GM18520 (cell line): ENCODE measurements around the gene ACVR1B.
A peak's percentile ranks its signal among the peaks of the same experiment; 100 is the strongest.

Source experiments
- ATAC-seq: cut with Tn5 transposase; IDR thresholded peaks from one replicate; pipeline ENCODE4 v1.9.1; 2021; ENCODE audit not compliant: unreplicated experiment

ACVR1B gene

GRCh38 chr12:52003016-52003550, 51.6 kb downstream of the ACVR1B start:
- no peak for ATAC-seq

DNA sequence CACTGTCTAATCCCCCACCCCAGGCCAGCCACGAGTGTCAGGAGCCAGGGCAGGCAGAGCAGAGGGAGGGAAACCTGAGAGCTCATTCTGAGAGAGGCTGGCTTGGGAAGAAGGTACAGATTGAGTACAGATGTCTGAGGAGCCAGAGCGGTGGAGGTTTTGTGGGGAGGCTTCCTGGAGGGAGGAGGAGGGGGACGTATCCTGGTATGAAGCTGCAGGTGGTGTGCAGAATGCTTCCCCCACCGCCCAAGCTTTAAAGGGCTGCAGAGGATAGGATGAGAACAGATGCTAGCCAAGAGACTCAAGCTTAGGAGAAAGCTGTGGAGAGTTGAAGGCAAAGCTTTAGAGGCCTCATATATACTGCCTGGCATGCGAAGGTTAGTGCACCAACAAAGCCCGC, 52.1 kb downstream of the ACVR1B start:
- no peak for ATAC-seq

- no peak for ATAC-seq
These were observed 52.6 kb downstream of the ACVR1B start for GRCh38 chr12:52004042-52004648.

GRCh38 chr12:52005218-52005902, 53.9 kb downstream of the ACVR1B start:
- ATAC-seq = no peak

DNA sequence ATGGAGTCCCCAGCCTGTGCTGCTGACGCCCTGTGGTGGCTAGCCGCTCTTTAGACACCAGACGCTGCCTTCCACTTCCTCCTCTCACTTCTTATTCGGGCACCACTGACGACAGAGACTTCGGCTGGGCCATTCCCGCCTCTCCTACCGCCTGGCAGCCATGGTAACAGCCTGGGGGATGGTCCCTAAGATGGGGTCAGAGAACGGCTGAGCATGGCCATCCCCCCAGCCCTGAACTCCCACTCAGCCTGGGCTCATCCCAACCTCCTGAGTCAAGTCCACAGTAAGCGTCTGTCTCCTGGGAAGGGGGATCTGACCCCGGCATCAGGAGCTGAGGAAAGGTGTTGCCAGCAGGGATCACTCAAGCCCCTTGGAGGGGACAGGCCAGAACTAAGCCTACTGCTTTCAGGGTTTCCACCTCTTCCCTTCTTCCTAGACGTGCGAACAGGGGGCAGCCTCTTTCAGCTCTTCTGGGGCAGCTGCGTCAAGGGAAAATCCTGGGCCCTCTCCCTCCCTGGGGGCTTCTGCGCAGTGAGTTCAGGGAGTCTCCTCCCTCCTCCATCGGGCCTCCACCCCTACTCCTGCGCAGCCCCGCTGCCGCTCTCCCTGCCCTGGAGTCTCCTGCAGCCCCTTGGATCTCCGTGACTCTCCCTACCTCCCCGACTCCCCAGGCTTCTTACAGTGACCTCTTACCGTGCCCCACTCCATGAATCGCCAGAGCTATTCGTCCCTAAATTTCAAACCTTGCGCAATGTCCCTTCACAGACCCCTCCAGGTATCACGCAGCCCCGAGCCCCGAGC, 54.6 kb downstream of the ACVR1B start:
- peak; percentile 62 for ATAC-seq

DNA sequence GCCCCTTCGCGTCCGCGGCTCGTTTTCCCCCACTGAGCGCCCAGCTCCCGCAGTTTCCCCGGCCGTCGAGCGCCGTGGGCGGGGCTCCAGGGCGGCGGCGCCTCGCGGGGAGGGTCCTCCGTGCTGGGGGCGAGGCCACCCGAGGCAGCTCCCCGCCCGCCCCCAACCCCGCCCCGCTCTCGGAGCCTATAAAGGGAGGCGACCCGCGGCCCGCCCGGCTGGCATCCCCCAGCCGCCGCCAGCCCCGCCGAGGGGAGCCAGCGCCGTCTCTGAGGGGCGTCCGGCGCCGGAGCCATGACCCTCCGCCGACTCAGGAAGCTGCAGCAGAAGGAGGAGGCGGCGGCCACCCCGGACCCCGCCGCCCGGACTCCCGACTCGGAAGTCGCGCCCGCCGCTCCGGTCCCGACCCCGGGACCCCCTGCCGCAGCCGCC, 55.2 kb downstream of the ACVR1B start, which contains the start of gene TAMALIN:
Gene TAMALIN, plus strand, starts transcription at position 221 of the 432 bp plus-strand sequence. Its CDS starts 74 bp downstream, at position 295.
- ATAC-seq = no peak

DNA sequence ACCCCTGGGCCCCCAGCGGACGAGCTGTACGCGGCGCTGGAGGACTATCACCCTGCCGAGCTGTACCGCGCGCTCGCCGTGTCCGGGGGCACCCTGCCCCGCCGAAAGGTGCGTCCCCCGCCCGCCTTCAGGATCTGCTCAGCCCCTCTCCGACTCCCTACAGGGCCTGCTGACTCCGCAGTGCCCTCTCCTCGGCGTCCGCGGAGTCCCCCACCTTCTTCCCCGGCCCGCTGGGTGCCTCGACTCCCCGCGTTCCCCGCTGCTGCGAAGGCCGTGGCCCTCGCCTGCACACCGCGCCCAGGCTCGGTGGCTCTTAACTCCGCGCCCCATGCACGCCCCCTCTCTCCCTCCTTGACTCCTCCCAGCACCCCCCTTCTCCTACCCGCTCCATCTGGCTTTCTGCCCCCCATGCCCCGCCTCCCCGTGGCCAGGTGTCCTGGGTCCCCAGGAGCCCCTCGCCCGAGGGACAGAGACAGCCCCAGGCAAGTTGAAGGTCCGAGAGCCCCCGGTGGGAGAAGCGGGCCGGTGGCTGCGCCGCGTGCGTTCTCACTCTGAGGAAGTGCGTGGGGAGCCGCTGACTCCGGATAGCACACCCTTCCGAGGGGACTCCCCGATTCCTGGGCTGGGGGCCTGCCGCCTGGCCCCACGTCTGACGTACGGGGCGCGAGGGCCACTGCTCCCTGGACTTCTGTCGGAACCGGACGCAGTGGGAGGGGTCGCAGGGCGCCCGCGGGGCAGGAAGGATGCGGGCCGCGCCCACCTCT, 55.8 kb downstream of the ACVR1B start:
- ATAC-seq = no peak

DNA sequence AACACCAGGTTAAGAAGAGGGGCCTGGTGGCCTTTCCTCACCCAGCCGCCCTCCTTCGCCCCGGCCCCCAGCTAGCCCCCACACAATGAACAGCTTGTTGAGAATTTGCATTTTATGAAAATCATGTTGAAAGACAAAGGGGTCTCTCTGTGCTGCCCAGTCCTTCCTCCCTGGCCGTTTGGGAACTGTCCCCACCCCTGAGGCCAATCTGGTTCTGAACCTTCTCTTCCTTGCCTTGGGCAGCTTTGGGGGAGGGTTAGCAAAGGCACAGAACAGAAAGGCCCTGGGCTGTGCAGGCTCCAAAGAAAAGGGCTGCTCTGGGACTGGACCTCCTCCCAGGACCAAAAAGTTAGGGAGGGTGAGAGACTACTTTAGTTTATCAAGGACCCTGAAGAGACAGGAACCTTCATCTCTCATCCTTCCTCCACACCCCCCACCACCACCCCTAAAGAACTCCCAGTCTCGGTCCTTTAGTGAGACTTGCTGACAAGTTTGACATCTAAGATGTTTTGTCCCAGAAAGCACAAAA, 56.5 kb downstream of the ACVR1B start:
- ATAC-seq = no peak

DNA sequence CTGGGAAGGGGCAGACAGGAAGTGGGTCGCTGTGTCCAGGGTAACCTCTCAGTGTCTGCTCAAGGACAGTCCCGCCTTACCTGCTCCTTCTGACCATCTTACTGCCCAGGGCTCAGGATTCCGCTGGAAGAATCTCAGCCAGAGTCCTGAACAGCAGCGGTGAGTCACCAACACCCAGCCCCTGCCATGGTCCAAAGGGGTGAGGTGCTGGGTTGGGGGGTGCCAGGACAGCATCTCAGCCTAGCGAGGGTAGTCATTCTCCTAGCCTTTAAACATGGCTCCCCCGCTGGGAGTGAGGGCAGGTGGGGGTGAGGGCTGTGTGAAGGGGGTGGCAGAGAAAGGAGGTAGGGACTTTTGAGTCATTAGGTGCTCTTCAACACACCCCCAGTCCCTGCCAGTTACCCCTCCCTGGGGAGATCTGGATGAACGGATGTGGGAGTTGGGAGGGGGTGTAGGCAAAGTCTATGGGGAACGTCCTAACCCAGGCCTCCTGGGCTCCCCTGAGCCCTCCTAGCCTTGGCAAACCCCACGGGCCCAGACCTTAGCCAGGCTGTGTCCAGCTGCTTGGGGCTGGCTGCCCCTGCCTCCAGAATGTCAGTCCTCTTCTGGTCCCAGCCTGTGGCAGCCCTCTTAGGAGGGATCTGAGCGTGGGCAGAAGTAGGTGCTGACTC, 57.7 kb downstream of the ACVR1B start:
- ATAC-seq = no peak

DNA sequence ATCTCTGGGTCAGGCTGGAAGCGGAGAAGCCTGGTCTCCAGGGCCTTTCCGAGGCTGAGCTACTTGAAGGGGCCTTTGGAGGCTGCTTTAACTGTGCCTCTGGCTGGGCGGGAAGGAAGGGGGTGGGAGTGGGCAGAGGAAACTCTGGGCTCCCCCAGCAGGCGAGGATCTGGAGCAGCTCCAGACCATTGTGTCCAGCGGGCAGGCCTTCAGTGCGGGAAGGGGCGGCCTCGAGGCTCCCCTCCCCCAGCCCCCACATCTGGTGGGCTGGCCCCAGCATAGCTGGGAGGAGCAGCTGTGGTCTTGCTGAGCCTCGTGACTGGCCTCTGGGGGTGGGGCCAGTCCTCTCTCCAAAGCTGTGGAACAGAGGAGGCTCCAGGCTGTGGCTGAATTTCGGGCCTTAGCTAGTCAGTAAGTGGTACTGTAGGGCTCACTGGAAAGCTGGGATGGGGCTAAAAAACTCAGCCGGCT, 58.7 kb downstream of the ACVR1B start:
- no peak for ATAC-seq

DNA sequence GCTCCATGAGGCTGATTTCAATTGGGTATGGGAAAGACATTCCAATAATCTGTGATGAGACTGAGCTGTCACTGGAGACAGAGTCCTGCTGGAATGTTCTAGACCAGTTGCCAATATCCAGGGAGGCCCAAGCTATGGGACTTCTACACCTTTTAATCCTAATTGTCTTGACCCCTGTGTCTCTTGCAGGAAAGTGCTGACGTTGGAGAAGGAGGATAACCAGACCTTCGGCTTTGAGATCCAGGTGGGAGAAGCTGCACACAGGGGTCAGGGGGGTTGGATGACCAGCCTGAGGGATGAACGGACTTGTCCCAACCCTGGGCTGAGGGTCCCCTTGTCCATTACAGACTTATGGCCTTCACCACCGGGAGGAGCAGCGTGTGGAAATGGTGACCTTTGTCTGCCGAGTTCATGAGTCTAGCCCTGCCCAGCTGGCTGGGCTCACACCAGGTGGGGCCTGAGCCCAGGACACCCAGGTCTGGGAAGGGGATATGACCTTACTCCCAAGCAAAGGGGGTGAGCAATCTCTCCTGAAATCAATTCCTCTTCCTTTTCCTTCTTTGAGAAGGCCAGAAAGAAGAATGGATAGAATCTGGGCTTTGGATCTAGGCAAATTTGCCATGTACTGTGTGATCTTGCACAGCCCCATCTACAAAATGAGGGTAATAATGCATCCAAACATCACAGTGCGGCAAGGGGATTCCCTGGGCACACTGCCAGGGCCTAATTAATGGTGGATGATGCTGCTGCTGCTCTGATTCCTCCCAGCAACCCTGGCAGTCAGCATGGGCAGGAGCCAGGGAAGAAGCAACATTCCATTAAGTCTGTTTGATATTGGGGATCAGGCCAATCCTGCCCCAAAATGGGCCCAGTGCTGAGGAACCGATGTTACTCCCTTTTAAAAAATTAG, 59.4 kb downstream of the ACVR1B start:
- ATAC-seq = no peak

DNA sequence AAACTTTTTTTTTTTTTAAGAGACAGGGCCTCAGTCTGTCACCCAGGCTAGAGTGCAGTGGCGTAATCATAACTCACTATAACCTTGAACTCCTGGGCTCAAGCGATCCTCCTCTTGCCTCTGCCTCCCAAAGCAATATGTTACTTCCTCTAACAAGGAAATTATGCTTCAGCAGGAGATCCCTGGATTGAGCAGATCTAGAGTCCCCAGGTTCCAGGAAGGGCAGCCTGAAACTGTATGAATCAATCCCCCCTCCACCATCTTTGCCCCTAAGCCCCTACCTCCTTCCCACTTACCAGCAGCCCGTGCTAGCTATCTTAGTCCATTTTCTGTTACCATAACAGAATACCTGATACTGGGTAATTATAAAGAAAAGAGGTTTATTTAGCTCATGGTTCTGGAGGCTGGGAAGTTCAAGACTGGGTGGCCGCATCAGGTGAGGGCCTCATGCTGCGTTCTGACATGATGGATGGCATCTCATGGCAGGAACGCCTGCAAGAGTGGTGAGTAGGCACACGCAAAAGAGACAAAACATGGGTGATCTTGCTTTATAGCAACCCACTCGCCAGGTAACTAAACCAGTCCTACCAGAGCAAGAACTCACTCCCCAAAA, 60.2 kb downstream of the ACVR1B start:
- ATAC-seq = no peak

- no peak for ATAC-seq
These were observed 62.3 kb downstream of the ACVR1B start for GRCh38 chr12:52013626-52014310.

GRCh38 chr12:52014567-52015530, 63.4 kb downstream of the ACVR1B start:
- ATAC-seq = no peak

DNA sequence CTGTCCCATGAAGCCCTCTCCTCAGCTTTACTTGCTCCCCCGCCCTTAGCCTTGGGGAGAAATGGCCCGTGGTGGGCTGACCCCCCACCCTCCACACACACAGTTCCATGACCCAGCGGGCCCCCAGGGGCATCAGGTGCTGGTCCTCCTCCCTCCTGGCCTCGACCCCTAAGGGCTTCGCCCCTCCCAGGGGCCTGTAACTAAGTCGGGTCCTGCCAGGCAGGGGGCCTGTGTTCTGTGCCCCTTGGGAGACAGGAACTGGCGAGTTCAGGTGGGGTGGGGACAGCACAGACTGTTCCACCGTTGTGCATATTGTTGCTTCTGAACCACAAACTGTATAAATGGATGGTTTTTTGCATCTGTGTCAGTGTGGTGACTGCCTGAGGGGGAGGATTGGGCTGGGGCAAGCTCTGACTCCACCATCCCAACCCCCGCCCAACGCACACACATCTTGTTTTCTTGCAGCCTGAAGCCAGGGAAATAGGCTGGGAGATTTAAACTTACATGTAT, 64.1 kb downstream of the ACVR1B start:
- ATAC-seq = no peak

DNA sequence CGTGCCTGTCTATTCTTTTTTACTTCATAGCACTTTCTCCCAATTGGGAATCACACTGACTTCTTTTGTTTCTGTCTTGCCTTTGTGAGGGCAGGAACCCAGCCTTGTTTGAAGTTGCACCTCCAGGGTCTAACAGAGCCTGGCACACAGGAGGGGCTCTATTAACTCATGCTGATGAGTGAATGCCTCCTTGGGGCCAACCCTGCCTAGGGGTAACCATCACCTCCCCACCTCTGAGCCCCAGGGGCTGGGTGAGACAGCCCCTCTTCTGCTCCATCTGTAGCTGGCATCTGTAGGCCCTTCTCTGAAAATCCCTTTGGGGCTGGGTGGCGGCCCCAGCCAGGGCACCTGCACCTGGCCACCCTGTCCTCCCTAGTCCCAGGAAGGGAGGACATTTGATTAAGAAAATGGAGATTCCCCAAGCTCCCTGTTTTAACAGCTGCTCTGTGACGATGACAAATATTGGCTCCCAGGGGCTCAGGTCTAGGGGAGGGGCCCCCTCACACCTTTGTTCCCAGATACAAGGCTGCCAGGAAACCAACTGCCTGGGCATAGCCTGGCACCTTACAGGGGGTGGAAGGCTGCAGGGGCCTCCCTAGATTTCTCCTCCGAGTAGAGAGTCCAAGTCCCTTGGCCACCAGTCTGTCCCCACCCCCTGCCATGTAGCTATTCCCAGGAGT, 67.1 kb downstream of the ACVR1B start:
- no peak for ATAC-seq
